NCI-H2029 (cell line): ENCODE data around the gene EIF1AD.
"Not testable (repeated sequence)": the region's sequence is repeated elsewhere in the genome, so short reads cannot be mapped to it uniquely, and the experiment has no call there.

ENCODE experiments used
- DNase-seq: peaks from one replicate; lab custom pipeline; 2025; lab: John Stamatoyannopoulos, UW

Gene EIF1AD

GRCh38 chr11:65968600-65969482 is 33.1 kb downstream of the EIF1AD start:
- DNase-seq, result no peak

- no peak for DNase-seq
Measured at GRCh38 chr11:65967329-65967934, 34.5 kb downstream of the EIF1AD start.

- DNase-seq, result no peak
Measured at GRCh38 chr11:65965986-65966762, 35.8 kb downstream of the EIF1AD start.

- DNase-seq, result no peak
Measured at GRCh38 chr11:65964906-65965305, 37.1 kb downstream of the EIF1AD start.

GRCh38 chr11:65962141-65962564 is 39.8 kb downstream of the EIF1AD start:
- no peak for DNase-seq

GRCh38 chr11:65961267-65962140 is 40.5 kb downstream of the EIF1AD start, which contains the start of gene SART1:
Gene SART1 (plus strand): TSS chr11:65961734. CDS start chr11:65961781, 47 bp downstream.
- peak; percentile 97 for DNase-seq

- no peak for DNase-seq
Measured at GRCh38 chr11:65960824-65961266, 41.1 kb downstream of the EIF1AD start.

- no peak for DNase-seq
Measured at GRCh38 chr11:65958774-65959420, 43.1 kb downstream of the EIF1AD start.

- DNase-seq, result no peak
Measured at GRCh38 chr11:65958291-65958690, 43.7 kb downstream of the EIF1AD start.

- DNase-seq, result no peak
Measured at GRCh38 chr11:65954771-65955170, 47.2 kb downstream of the EIF1AD start.

GRCh38 chr11:65953471-65953870 is 48.5 kb downstream of the EIF1AD start:
- no peak for DNase-seq

GRCh38 chr11:65952052-65952521 is 49.9 kb downstream of the EIF1AD start:
- DNase-seq, result no peak

- DNase-seq, result not testable (repeated sequence)
Measured at GRCh38 chr11:65951641-65952040, 50.3 kb downstream of the EIF1AD start.

- DNase-seq, result not testable (repeated sequence)
Measured at GRCh38 chr11:65950711-65951110, 51.2 kb downstream of the EIF1AD start.

- no peak for DNase-seq
Measured at GRCh38 chr11:65947603-65948125, 54.3 kb downstream of the EIF1AD start.

- no peak for DNase-seq
Measured at GRCh38 chr11:65947133-65947532, 54.8 kb downstream of the EIF1AD start.

- no peak for DNase-seq
Measured at GRCh38 chr11:65946655-65947054, 55.3 kb downstream of the EIF1AD start.
